ENCODE results near the gene C13orf46. TPM values are rescaled to one million over a fixed set of nuclear protein-coding genes. Genes with fewer than 3 reads are reported as not detected.

C13orf46 gene
- total RNA-seq, 1 experiment from 2014 or later: not detected

- Histone ChIP-seq H3K36me3 (peaks cover 7% of the 10 kb centered on the region; the same call in 1 of the 2 replicates), H3K9me3 (replicated peaks) (no peaks in the 10 kb centered on the region), H3K27ac (no peak overlapping the region), H3K4me1 (replicated peaks) (no peaks in the 10 kb centered on the region), H3K27me3 (replicated peaks) (no peaks in the 10 kb centered on the region), H3K4me3 (no peak overlapping the region)
- no peak for DNase-seq (ENCODE audit: low read depth in 1 of 2, low spot score in 2 of 2)
Measured at GRCh38 chr13:113967206-113967720, 6.6 kb downstream of the C13orf46 start.

GRCh38 chr13:113965968-113966884 lies 7.7 kb downstream of the C13orf46 start:
- Histone ChIP-seq H3K27me3 (replicated peaks) (no peaks in the 10 kb centered on the region), H3K4me3 (no peak overlapping the region), H3K27ac (no peak overlapping the region), H3K36me3 (peaks cover 7% of the 10 kb centered on the region; the same call in 1 of the 2 replicates), H3K4me1 (replicated peaks) (no peaks in the 10 kb centered on the region), H3K9me3 (replicated peaks) (no peaks in the 10 kb centered on the region)
- DNase-seq (ENCODE audit: low read depth in 1 of 2, low spot score in 2 of 2): no peak

GRCh38 chr13:113965383-113965874 lies 8.4 kb downstream of the C13orf46 start:
- H3K4me1 ChIP-seq (replicated peaks): no peaks in the 10 kb centered on the region
- H3K36me3 ChIP-seq: peaks cover 7% of the 10 kb centered on the region; the same call in 1 of the 2 replicates
- DNase-seq (ENCODE audit: low read depth in 1 of 2, low spot score in 2 of 2): no peak
- peaks cover 3% of the 10 kb centered on the region; the same call in 1 of the 2 replicates for H3K9me3 ChIP-seq (replicated peaks)
- H3K27me3 ChIP-seq (replicated peaks): no peaks in the 10 kb centered on the region
- H3K27ac ChIP-seq: no peak overlapping the region
- H3K4me3 ChIP-seq: no peak overlapping the region

- Histone ChIP-seq H3K27ac (no peak overlapping the region), H3K4me3 (no peak overlapping the region)
Measured at GRCh38 chr13:113964251-113964995, 9.5 kb downstream of the C13orf46 start.

GRCh38 chr13:113963376-113963775 lies 10.5 kb downstream of the C13orf46 start:
- Histone ChIP-seq H3K27ac (no peak overlapping the region), H3K4me1 (replicated peaks) (no peaks in the 10 kb centered on the region), H3K27me3 (replicated peaks) (no peaks in the 10 kb centered on the region), H3K36me3 (peaks cover 7% of the 10 kb centered on the region; the same call in 1 of the 2 replicates), H3K4me3 (no peak overlapping the region), H3K9me3 (replicated peaks) (peaks cover 12% of the 10 kb centered on the region; the same call in 1 of the 2 replicates)
- no peak for DNase-seq (ENCODE audit: low read depth in 1 of 2, low spot score in 2 of 2)

More at GRCh38 chr13:113964251-113964995, 9.5 kb downstream of the C13orf46 start:
- no peak for DNase-seq (ENCODE audit: low read depth in 1 of 2, low spot score in 2 of 2)
- peaks cover 7% of the 10 kb centered on the region; the same call in 1 of the 2 replicates for H3K36me3 ChIP-seq
- H3K9me3 ChIP-seq (replicated peaks): peaks cover 6% of the 10 kb centered on the region; the same call in 1 of the 2 replicates
- no peaks in the 10 kb centered on the region for H3K4me1 ChIP-seq (replicated peaks)
- H3K27me3 ChIP-seq (replicated peaks): no peaks in the 10 kb centered on the region

- Histone ChIP-seq H3K4me3 (no peak overlapping the region), H3K4me1 (replicated peaks) (no peaks in the 10 kb centered on the region), H3K36me3 (peaks cover 7% of the 10 kb centered on the region; the same call in 1 of the 2 replicates), H3K9me3 (replicated peaks) (peaks cover 12% of the 10 kb centered on the region; the same call in 1 of the 2 replicates), H3K27me3 (replicated peaks) (no peaks in the 10 kb centered on the region), H3K27ac (no peak overlapping the region)
- DNase-seq (ENCODE audit: low read depth in 1 of 2, low spot score in 2 of 2): no peak
Measured at GRCh38 chr13:113962975-113963374, 10.9 kb downstream of the C13orf46 start.

- no peak overlapping the region for H3K4me3 ChIP-seq
- no peaks in the 10 kb centered on the region for H3K4me1 ChIP-seq (replicated peaks)
- H3K27ac ChIP-seq: no peak overlapping the region
- peaks cover 7% of the 10 kb centered on the region; the same call in 1 of the 2 replicates for H3K36me3 ChIP-seq
- no peak for DNase-seq (ENCODE audit: low read depth in 1 of 2, low spot score in 2 of 2)
- H3K27me3 ChIP-seq (replicated peaks): no peaks in the 10 kb centered on the region
- H3K9me3 ChIP-seq (replicated peaks): peaks cover 12% of the 10 kb centered on the region; the same call in 1 of the 2 replicates
Measured at GRCh38 chr13:113962386-113962785, 11.5 kb downstream of the C13orf46 start.

- no peak overlapping the region for H3K4me3 ChIP-seq
- DNase-seq (ENCODE audit: low read depth in 1 of 2, low spot score in 2 of 2): no peak
- H3K36me3 ChIP-seq: no peaks in the 10 kb centered on the region
- no peaks in the 10 kb centered on the region for H3K4me1 ChIP-seq (replicated peaks)
- no peak overlapping the region for H3K27ac ChIP-seq
- no peaks in the 10 kb centered on the region for H3K27me3 ChIP-seq (replicated peaks)
- peaks cover 12% of the 10 kb centered on the region; the same call in 1 of the 2 replicates for H3K9me3 ChIP-seq (replicated peaks)
Measured at GRCh38 chr13:113960276-113960948, 13.5 kb downstream of the C13orf46 start.

GRCh38 chr13:113959198-113959597 lies 14.7 kb downstream of the C13orf46 start:
- no peak overlapping the region for H3K27ac ChIP-seq
- H3K9me3 ChIP-seq (replicated peaks): peaks cover 12% of the 10 kb centered on the region; the same call in 1 of the 2 replicates
- H3K27me3 ChIP-seq (replicated peaks): no peaks in the 10 kb centered on the region
- H3K4me1 ChIP-seq (replicated peaks): no peaks in the 10 kb centered on the region
- no peak overlapping the region for H3K4me3 ChIP-seq
- no peak for DNase-seq (ENCODE audit: low read depth in 1 of 2, low spot score in 2 of 2)
- H3K36me3 ChIP-seq: no peaks in the 10 kb centered on the region

- Histone ChIP-seq H3K4me1 (replicated peaks) (no peaks in the 10 kb centered on the region), H3K9me3 (replicated peaks) (peaks cover 12% of the 10 kb centered on the region; the same call in 1 of the 2 replicates), H3K36me3 (no peaks in the 10 kb centered on the region), H3K27ac (no peak overlapping the region), H3K4me3 (no peak overlapping the region), H3K27me3 (replicated peaks) (no peaks in the 10 kb centered on the region)
- no peak for DNase-seq (ENCODE audit: low read depth in 1 of 2, low spot score in 2 of 2)
Measured at GRCh38 chr13:113958373-113958772, 15.5 kb downstream of the C13orf46 start.

- H3K4me3 ChIP-seq: no peak overlapping the region
- H3K27me3 ChIP-seq (replicated peaks): no peaks in the 10 kb centered on the region
- H3K36me3 ChIP-seq: no peaks in the 10 kb centered on the region
- H3K27ac ChIP-seq: no peak overlapping the region
- H3K9me3 ChIP-seq (replicated peaks): peaks cover 12% of the 10 kb centered on the region; the same call in 1 of the 2 replicates
- no peaks in the 10 kb centered on the region; the same call in 1 of the 2 replicates for H3K4me1 ChIP-seq (replicated peaks)
- no peak for DNase-seq (ENCODE audit: low read depth in 1 of 2, low spot score in 2 of 2)
Measured at GRCh38 chr13:113956571-113956970, 17.3 kb downstream of the C13orf46 start.

GRCh38 chr13:113955691-113956090 lies 18.2 kb downstream of the C13orf46 start:
- H3K36me3 ChIP-seq: no peaks in the 10 kb centered on the region
- peaks cover 11% of the 10 kb centered on the region; the same call in 1 of the 2 replicates for H3K9me3 ChIP-seq (replicated peaks)
- H3K27me3 ChIP-seq (replicated peaks): no peaks in the 10 kb centered on the region
- DNase-seq (ENCODE audit: low read depth in 1 of 2, low spot score in 2 of 2): no peak
- peaks cover 6% of the 10 kb centered on the region for H3K4me1 ChIP-seq (replicated peaks)
- H3K4me3 ChIP-seq: no peak overlapping the region
- H3K27ac ChIP-seq: no peak overlapping the region

GRCh38 chr13:113955235-113955634 lies 18.6 kb downstream of the C13orf46 start:
- H3K9me3 ChIP-seq (replicated peaks): peaks cover 7% of the 10 kb centered on the region; the same call in 1 of the 2 replicates
- no peak for DNase-seq (ENCODE audit: low read depth in 1 of 2, low spot score in 2 of 2)
- H3K36me3 ChIP-seq: no peaks in the 10 kb centered on the region
- no peaks in the 10 kb centered on the region for H3K27me3 ChIP-seq (replicated peaks)
- no peak overlapping the region for H3K27ac ChIP-seq
- no peak overlapping the region for H3K4me3 ChIP-seq
- H3K4me1 ChIP-seq (replicated peaks): peaks cover 7% of the 10 kb centered on the region
